Activated naive CD4-positive, alpha-beta T cell treated with anti-CD3 and anti-CD28 coated beads, Interleukin-2, amount 50 U/mL, for 72 hours (primary cell): ENCODE results near the gene KMT2C. TPM values are rescaled to one million over a fixed set of nuclear protein-coding genes. Genes with fewer than 3 reads are reported as not detected.
"Not testable (repeated sequence)": the region's sequence is repeated elsewhere in the genome, so short reads cannot be mapped to it uniquely, and the experiment has no call there.

Source experiments
- ATAC-seq, 2 donors: fragments of 150-1000 bp; cut with Tn5 transposase; 2 replicates each; pipeline ENCODE4 v1.10.0; 2021; ENCODE audit warnings: mild to moderate bottlenecking in 2 of 2, moderate library complexity in 2 of 2
- DNase-seq, 2 donors: peaks; one replicate each; pipeline ENCODE4 v3.0.0; 2021 to 2022; ENCODE audit warnings: low spot score in 2 of 2
- H3K27ac Mint-ChIP-seq, 2 donors: one replicate each; pipeline ENCODE4 v1.8.0; 2022; ENCODE audit warnings: mild to moderate bottlenecking in 2 of 2, mixed read lengths in 2 of 2
- H3K36me3 Mint-ChIP-seq, 2 donors: one replicate each; pipeline ENCODE4 v1.8.0; 2022; ENCODE audit warnings: mixed read lengths in 2 of 2
- H3K9me3 Mint-ChIP-seq, 2 donors: one replicate each; pipeline ENCODE4 v1.8.0; 2022; ENCODE audit warnings: mixed read lengths in 2 of 2
- total RNA-seq, 2 donors: library from RNA; stranded (reverse); gene quantifications; one replicate each; pipeline ENCODE4 v1.2.3, GENCODE V29; 2022

KMT2C gene
- total RNA-seq, 2 donors from 2014 or later = 65.7 to 69.1 TPM

DNA sequence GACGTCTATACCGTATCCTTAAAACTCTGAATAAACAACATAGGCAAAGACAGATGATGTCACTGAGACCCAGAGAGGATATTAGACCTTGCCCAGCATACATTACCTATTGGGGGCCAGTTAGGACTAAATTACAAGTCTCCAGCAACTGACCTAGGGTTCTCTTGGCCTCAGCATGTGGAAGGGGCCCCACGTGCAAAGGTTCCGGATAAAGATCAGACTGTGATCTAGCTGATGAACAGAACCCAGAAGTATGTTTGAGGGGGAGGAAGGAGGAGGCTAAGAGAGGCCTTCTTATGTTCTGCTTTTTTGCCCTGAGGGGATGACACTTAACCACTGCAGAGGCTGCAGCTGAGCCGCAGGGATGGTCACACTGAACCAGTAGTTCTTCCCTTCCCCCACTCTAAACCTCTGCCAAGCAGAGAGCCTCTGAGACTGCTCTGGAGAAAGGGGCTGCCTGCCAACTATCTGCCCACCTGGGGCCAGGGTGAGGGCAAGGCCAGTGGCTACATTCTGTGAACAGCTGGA is 24.0 kb upstream of the KMT2C start:
- DNase-seq (no peak), ATAC-seq (no peak)
- no peaks in the 10 kb centered on the region for H3K36me3 Mint-ChIP-seq
- H3K9me3 Mint-ChIP-seq = no peaks in the 10 kb centered on the region
- H3K27ac Mint-ChIP-seq = no peak overlapping the region

GRCh38 chr7:152451356-152451755 is 15.6 kb upstream of the KMT2C start:
- DNase-seq = no peak
- H3K27ac Mint-ChIP-seq = no peak overlapping the region
- H3K9me3 Mint-ChIP-seq = no peaks in the 10 kb centered on the region
- H3K36me3 Mint-ChIP-seq = no peaks in the 10 kb centered on the region
- no peak for ATAC-seq

GRCh38 chr7:152445386-152446008 is 9.7 kb upstream of the KMT2C start:
- not testable (repeated sequence) for ATAC-seq, H3K9me3 Mint-ChIP-seq

GRCh38 chr7:152443586-152443985 is 7.8 kb upstream of the KMT2C start:
- DNase-seq = no peak
- no peak for ATAC-seq
- Mint-ChIP-seq H3K36me3 (no peaks in the 10 kb centered on the region), H3K27ac (no peak overlapping the region), H3K9me3 (no peaks in the 10 kb centered on the region)

More at GRCh38 chr7:152445386-152446008, 9.7 kb upstream of the KMT2C start:
- not testable (repeated sequence) for H3K27ac Mint-ChIP-seq, DNase-seq, H3K36me3 Mint-ChIP-seq

GRCh38 chr7:152442330-152442835 is 6.6 kb upstream of the KMT2C start:
- no peak overlapping the region for H3K27ac Mint-ChIP-seq

DNA sequence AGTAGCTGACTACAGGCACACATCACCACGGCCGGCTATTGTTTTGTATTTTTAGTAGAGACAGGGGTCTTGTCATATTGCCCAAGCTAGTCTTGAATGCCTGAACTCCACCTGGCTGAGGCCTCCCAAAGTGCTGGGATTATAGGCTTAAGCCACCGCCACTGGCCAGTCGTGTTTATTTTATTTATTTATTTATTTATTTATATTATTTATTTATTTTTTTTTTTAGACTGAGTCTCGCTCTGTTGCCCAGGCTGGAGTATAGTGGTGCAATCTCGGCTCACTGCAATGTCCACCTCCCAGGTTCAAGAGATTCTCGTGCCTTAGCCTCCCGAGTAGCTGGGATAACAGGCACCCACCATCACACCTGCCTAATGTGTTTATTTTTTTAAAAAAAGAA is 6.0 kb upstream of the KMT2C start:
- not testable (repeated sequence) for H3K27ac Mint-ChIP-seq, H3K36me3 Mint-ChIP-seq, H3K9me3 Mint-ChIP-seq, ATAC-seq, DNase-seq

More at GRCh38 chr7:152442330-152442835, 6.6 kb upstream of the KMT2C start:
- ATAC-seq (no peak), DNase-seq (no peak)
- Mint-ChIP-seq H3K9me3 (no peaks in the 10 kb centered on the region), H3K36me3 (no peaks in the 10 kb centered on the region)

GRCh38 chr7:152441168-152441567 is 5.4 kb upstream of the KMT2C start:
- not testable (repeated sequence) for H3K36me3 Mint-ChIP-seq, DNase-seq, H3K9me3 Mint-ChIP-seq, H3K27ac Mint-ChIP-seq, ATAC-seq

- not testable (repeated sequence) for H3K9me3 Mint-ChIP-seq, H3K36me3 Mint-ChIP-seq, DNase-seq, ATAC-seq, H3K27ac Mint-ChIP-seq
Measured at GRCh38 chr7:152438017-152438416, 2.2 kb upstream of the KMT2C start.

- not testable (repeated sequence) for H3K36me3 Mint-ChIP-seq, H3K9me3 Mint-ChIP-seq, DNase-seq, ATAC-seq
- H3K27ac Mint-ChIP-seq = peak overlapping the region; percentile 88
Measured at GRCh38 chr7:152436931-152437575, 1.2 kb upstream of the KMT2C start.

GRCh38 chr7:152436111-152436930 is 518 bp upstream of the KMT2C start:
- ATAC-seq (peak; percentile 65 to 75), DNase-seq (peak; percentile 82 to 87)
- peaks cover 0 to 6% of the 10 kb centered on the region in 2 donors for H3K36me3 Mint-ChIP-seq
- H3K9me3 Mint-ChIP-seq = no peaks in the 10 kb centered on the region
- peak overlapping the region; percentile 88 for H3K27ac Mint-ChIP-seq

- H3K36me3 Mint-ChIP-seq, H3K9me3 Mint-ChIP-seq: not testable (repeated sequence)
- peak overlapping the region; percentile 88 to 95 for H3K27ac Mint-ChIP-seq
- DNase-seq = peak; percentile 47 to 61
- peak; percentile 57 to 66 for ATAC-seq
Measured at GRCh38 chr7:152434511-152435383, 1.1 kb downstream of the KMT2C start.

GRCh38 chr7:152433721-152434490 is 1.9 kb downstream of the KMT2C start:
- peak; percentile 43 to 52 for ATAC-seq
- H3K27ac Mint-ChIP-seq = peak overlapping the region; percentile 88 to 95
- not testable (repeated sequence) for H3K36me3 Mint-ChIP-seq, H3K9me3 Mint-ChIP-seq
- peak in 1 of 2 donors; percentile 62 for DNase-seq

DNA sequence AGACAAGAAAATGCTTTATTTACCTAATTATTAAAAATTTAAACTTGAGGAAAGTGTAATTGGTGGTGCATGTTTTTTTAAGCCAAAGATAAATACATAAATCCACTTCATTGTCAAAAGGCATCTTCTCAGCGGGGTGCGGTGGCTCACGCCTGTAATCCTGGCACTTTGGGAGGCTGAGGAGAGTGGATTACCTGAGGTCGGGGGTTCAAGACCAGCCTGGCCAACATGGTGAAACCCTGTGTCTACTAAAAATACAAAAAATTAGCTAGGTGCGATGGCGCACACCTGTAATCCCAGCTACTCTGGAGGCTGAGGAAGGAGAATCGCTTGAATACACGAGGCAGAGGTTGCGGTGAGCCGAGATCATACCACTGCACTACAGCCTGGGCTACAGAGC is 3.1 kb downstream of the KMT2C start:
- not testable (repeated sequence) for H3K9me3 Mint-ChIP-seq, H3K36me3 Mint-ChIP-seq, DNase-seq, ATAC-seq, H3K27ac Mint-ChIP-seq

DNA sequence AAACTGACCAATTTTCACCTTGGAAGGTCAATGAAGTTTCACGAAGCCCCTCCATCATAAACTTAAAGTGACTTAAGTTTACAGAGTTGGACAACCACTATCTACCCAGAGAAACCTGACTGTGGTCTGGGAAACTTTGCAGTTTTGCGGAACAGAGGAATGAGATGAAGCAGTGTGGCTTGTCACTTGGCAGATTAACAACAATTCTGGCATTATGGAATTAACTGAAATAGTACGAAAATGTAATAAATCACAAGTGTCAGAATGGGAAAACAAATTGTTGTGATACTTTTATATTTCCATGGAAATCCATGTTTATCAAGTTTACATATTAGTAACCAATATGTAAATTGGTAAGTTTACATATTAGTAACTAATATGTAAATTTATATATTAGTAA is 4.9 kb downstream of the KMT2C start:
- H3K9me3 Mint-ChIP-seq = no peaks in the 10 kb centered on the region
- H3K27ac Mint-ChIP-seq = peak overlapping the region in 1 of 2 donors; percentile 29
- DNase-seq (no peak), ATAC-seq (no peak)
- H3K36me3 Mint-ChIP-seq = peaks cover 0 to 6% of the 10 kb centered on the region in 2 donors

- not testable (repeated sequence) for H3K9me3 Mint-ChIP-seq, H3K36me3 Mint-ChIP-seq, ATAC-seq, H3K27ac Mint-ChIP-seq, DNase-seq
Measured at GRCh38 chr7:152430118-152430517, 5.7 kb downstream of the KMT2C start.
